IMR-90 (cell line): Measurements from ENCODE around the gene TRAF1. TPM values are rescaled to one million over a fixed set of nuclear protein-coding genes. Genes with fewer than 3 reads are reported as not detected.
A peak's percentile ranks its signal among the peaks of the same experiment; 100 is the strongest.

Experiments used
- ATAC-seq: fragments of 200-7000 bp; cut with Tn5 transposase; 2 replicates; pipeline ENCODE4 v1.9.1; 2020; ENCODE audit warnings: low read depth, mild to moderate bottlenecking, moderate library complexity
- BruUV-seq: library from RNA; stranded (reverse); fragments of 400-500 nt; replicated peaks from 2 replicates; lab custom pipeline; 2021; lab: Mats Ljungman, UMichigan
- CTCF ChIA-PET: fragments of 300-600 bp; formaldehyde crosslinking; extraction: SDS; loops from one replicate; lab custom pipeline; 2021; ENCODE audit warnings: antibody characterized with exemption; lab: Yijun Ruan, JAX
- POLR2A ChIA-PET: fragments of 300-600 bp; sonication (Branson Sonifier 250); formaldehyde crosslinking; loops from one replicate; lab custom pipeline; 2022; ENCODE audit warnings: antibody characterized with exemption; ENCODE audit not compliant: unreplicated experiment; lab: Charles Lee
- DNase-seq: peaks from one replicate; pipeline ENCODE4 v3.0.0; 2013
- H2AFZ ChIP-seq: replicated peaks from 2 replicates; pipeline ENCODE3; 2013; ENCODE audit warnings: low read length, mild to moderate bottlenecking; ENCODE audit not compliant: poor library complexity
- H2AK5ac ChIP-seq: 2 replicates; pipeline ENCODE4 v1.6.1; 2013; ENCODE audit warnings: low read depth, low read length, inconsistent platforms
- H2AK9ac ChIP-seq: replicated peaks from 2 replicates; pipeline ENCODE3; 2013; ENCODE audit warnings: mild to moderate bottlenecking, low read depth, low read length, moderate library complexity; ENCODE audit not compliant: poor library complexity
- H2BK120ac ChIP-seq: 2 replicates; pipeline ENCODE4 v1.6.1; 2013; ENCODE audit warnings: low read depth, low read length, inconsistent platforms
- H2BK15ac ChIP-seq: 3 replicates; pipeline ENCODE4 v1.6.1; 2013; ENCODE audit warnings: low read depth, low read length, inconsistent platforms
- H2BK20ac ChIP-seq: 2 replicates; pipeline ENCODE4 v1.6.1; 2013; ENCODE audit warnings: low read depth, mild to moderate bottlenecking, inconsistent platforms, low read length, moderate library complexity
- H2BK5ac ChIP-seq: 2 replicates; pipeline ENCODE4 v1.6.1; 2013; ENCODE audit warnings: mild to moderate bottlenecking, low read depth, low read length, inconsistent platforms; ENCODE audit not compliant: poor library complexity, severe bottlenecking
- H3K14ac ChIP-seq: replicated peaks from 2 replicates; pipeline ENCODE4 v1.6.1; 2013; ENCODE audit warnings: low read depth, low read length, inconsistent platforms
- H3K18ac ChIP-seq: 2 replicates; pipeline ENCODE4 v1.6.1; 2013; ENCODE audit warnings: low read depth, low read length, control low read depth
- H3K23ac ChIP-seq: 2 replicates; pipeline ENCODE4 v1.6.1; 2013; ENCODE audit warnings: low read depth, low read length, inconsistent platforms
- H3K27ac ChIP-seq: 2 replicates; pipeline ENCODE4 v1.5.1; 2013; ENCODE audit warnings: mild to moderate bottlenecking, control low read depth, low read length; ENCODE audit not compliant: insufficient read depth
- H3K27me3 ChIP-seq: 2 replicates; pipeline ENCODE4 v1.6.1; 2013; ENCODE audit warnings: low read length; ENCODE audit not compliant: control insufficient read depth, insufficient read depth
- H3K36me3 ChIP-seq: 2 replicates; pipeline ENCODE4 v1.6.1; 2013; ENCODE audit warnings: low read length, mixed read lengths; ENCODE audit not compliant: control insufficient read depth, insufficient read depth
- H3K4ac ChIP-seq: 2 replicates; pipeline ENCODE4 v1.6.1; 2013; ENCODE audit warnings: low read depth, low read length, inconsistent platforms
- H3K4me1 ChIP-seq: 2 replicates; pipeline ENCODE4 v1.6.1; 2013; ENCODE audit warnings: low read length, mixed read lengths; ENCODE audit not compliant: control insufficient read depth, insufficient read depth
- H3K4me2 ChIP-seq: 2 replicates; pipeline ENCODE4 v1.6.1; 2013; ENCODE audit warnings: low read depth, mild to moderate bottlenecking, control low read depth, low read length, moderate library complexity
- H3K4me3 ChIP-seq: 2 replicates; pipeline ENCODE4 v1.5.1; 2013; ENCODE audit warnings: low read depth, mild to moderate bottlenecking, control low read depth, low read length, moderate library complexity; ENCODE audit not compliant: insufficient read depth
- H3K56ac ChIP-seq: 2 replicates; pipeline ENCODE4 v1.6.1; 2013; ENCODE audit warnings: low read length, inconsistent platforms; ENCODE audit not compliant: insufficient read depth; ENCODE audit errors: extremely low read depth
- H3K79me1 ChIP-seq, 2 experiments: 2 replicates each; pipeline ENCODE4 v1.6.1; 2013; ENCODE audit warnings: low read length in 2 of 2, inconsistent platforms in 1 of 2, low read depth in 1 of 2
- H3K9ac ChIP-seq: 2 replicates; pipeline ENCODE4 v1.6.1; 2013; ENCODE audit warnings: low read depth, low read length, control low read depth
- H3K9me1 ChIP-seq: 2 replicates; pipeline ENCODE4 v1.6.1; 2013; ENCODE audit warnings: low read length, inconsistent platforms; ENCODE audit not compliant: insufficient read depth
- H3K9me3 ChIP-seq: 2 replicates; pipeline ENCODE4 v1.6.1; 2013; ENCODE audit warnings: low read length; ENCODE audit not compliant: control insufficient read depth, insufficient read depth
- H4K20me1 ChIP-seq: 2 replicates; pipeline ENCODE4 v1.6.1; 2013; ENCODE audit warnings: low read length, inconsistent platforms; ENCODE audit not compliant: insufficient read depth
- H4K5ac ChIP-seq: 2 replicates; pipeline ENCODE4 v1.6.1; 2013; ENCODE audit warnings: mild to moderate bottlenecking, low read depth, low read length, control low read depth
- H4K8ac ChIP-seq, 2 experiments: 2 replicates each; pipeline ENCODE4 v1.6.1; 2013; ENCODE audit warnings: low read depth in 2 of 2, low read length in 2 of 2, control low read depth in 1 of 2, inconsistent platforms in 1 of 2
- H4K91ac ChIP-seq: 2 replicates; pipeline ENCODE4 v1.6.1; 2013; ENCODE audit warnings: low read depth, low read length, inconsistent platforms; ENCODE audit not compliant: insufficient read depth
- BHLHE40 ChIP-seq: fragments of 150-350 bp; IDR thresholded peaks from 2 replicates; pipeline ENCODE4 v1.6.1; 2016; ENCODE audit warnings: mild to moderate bottlenecking, low read depth, low read length
- CTCF ChIP-seq: conservative IDR thresholded peaks from 2 replicates; pipeline ENCODE4 v1.5.1; 2012; ENCODE audit warnings: mild to moderate bottlenecking, low read depth, low read length, improper control_type of control experiment
- MAZ ChIP-seq: IDR thresholded peaks from 2 replicates; pipeline ENCODE4 v1.6.1; 2012; ENCODE audit warnings: low read depth, mild to moderate bottlenecking, low read length, improper control_type of control experiment, moderate library complexity, borderline replicate concordance
- POLR2A ChIP-seq: IDR thresholded peaks from 2 replicates; pipeline ENCODE4 v1.6.1; 2012; ENCODE audit warnings: mild to moderate bottlenecking, low read depth, low read length
- RCOR1 ChIP-seq: IDR thresholded peaks from 2 replicates; pipeline ENCODE4 v1.6.1; 2012; ENCODE audit warnings: mild to moderate bottlenecking, low read length, improper control_type of control experiment; ENCODE audit not compliant: insufficient replicate concordance
- RFX5 ChIP-seq: IDR thresholded peaks from 2 replicates; pipeline ENCODE4 v1.8.0; 2012; ENCODE audit warnings: low read depth, mild to moderate bottlenecking, low read length, moderate library complexity
- USF2 ChIP-seq: fragments of 150-350 bp; IDR thresholded peaks from 2 replicates; pipeline ENCODE4 v1.6.1; 2017; ENCODE audit warnings: mild to moderate bottlenecking, antibody characterized with exemption, low read length, low read depth
- WGBS, 2 experiments: methylation state at CpG; one replicate each; pipeline versions ENCODE4 v1.1.5 to v1.1.7; 2013; ENCODE audit warnings: missing lambda C conversion rate in 2 of 2; ENCODE audit not compliant: insufficient read length in 1 of 2; ENCODE audit errors: extremely low coverage in 2 of 2; 5-methylcytosine and 5-hydroxymethylcytosine counted together
- dilution Hi-C: fragments of 300-500 bp; cut with HindIII; formaldehyde crosslinking; loops from one replicate; pipeline ENCODE4 v1.14.3; 2018; ENCODE audit warnings: low sequenced_read_pairs; ENCODE audit not compliant: unreplicated experiment
- in situ Hi-C: fragments of 300-500 bp; cut with MboI; formaldehyde crosslinking; loops from 3 replicates; pipeline ENCODE4 v1.14.3; 2019; ENCODE audit warnings: low sequenced_read_pairs, inconsistent platforms, mixed read lengths
- intact Hi-C: fragments of 100-400 bp; cut with micrococcal nuclease; formaldehyde crosslinking; loops from 2 replicates; pipeline ENCODE4 v1.10.0; 2022
- polyA plus RNA-seq, 3 experiments: library from polyadenylated mRNA; depleted of rRNA; stranded (reverse); fragments of >200 nt; gene quantifications; 2 replicates each; pipeline ENCODE4 v1.2.3, GENCODE V29; 2012; ENCODE audit warnings: low replicate concordance in 1 of 3
- total RNA-seq: library from RNA; depleted of rRNA; stranded (reverse); fragments of >200 nt; gene quantifications from 2 replicates; pipeline ENCODE4 v1.2.3, GENCODE V29; 2012

TRAF1 gene
- total and polyA plus RNA-seq, 2 of the 4 experiments (the other 2 are of a cell fraction), result 3.9 to 4.1 TPM

- in situ Hi-C loops, result no loop called here
- H3K9me3 ChIP-seq, result no peaks in the 10 kb centered on the region
- DNase-seq, result peak; percentile 78
- 0% methylated on average over 2 of the region's 8 CpGs; no CpG with 5 or more reads in 1 of the 2 experiments for WGBS, 2 experiments
- intact Hi-C loops, result no loop called here
- no peak overlapping the region for H2BK20ac ChIP-seq
- H2AK9ac ChIP-seq, result peak overlapping the region; percentile 5
- no peak overlapping the region for H4K5ac ChIP-seq
- H3K79me1 ChIP-seq, result no peaks in the 10 kb centered on the region
- H3K27ac ChIP-seq, result no peak overlapping the region
- H3K4me2 ChIP-seq, result no peak overlapping the region
- peaks cover 3% of the 10 kb centered on the region; the same call in 1 of the 2 replicates for H3K9me1 ChIP-seq
- CTCF ChIA-PET, result interaction anchor here (1.4 kb wide), 1 partner anchor 30 kb away, joined by 5 read pairs; no protein-coding TSS in a partner anchor
- no peak overlapping the region for H4K91ac ChIP-seq
- no peak overlapping the region for H3K18ac ChIP-seq
- no peak overlapping the region for H3K4me3 ChIP-seq
- dilution Hi-C loops, result no loop called here
- H3K27me3 ChIP-seq, result peaks cover 2% of the 10 kb centered on the region
- no peak overlapping the region for H3K4ac ChIP-seq
- peak; percentile 90 for ATAC-seq
- H3K56ac ChIP-seq, result no peak overlapping the region
- H3K4me1 ChIP-seq, result peaks cover 4% of the 10 kb centered on the region; the same call in 1 of the 2 replicates
- H2BK5ac ChIP-seq, result no peak overlapping the region
- TF ChIP-seq CTCF (no peak), RFX5 (no peak), MAZ (no peak), USF2 (no peak), POLR2A (no peak), RCOR1 (peak; percentile 43), BHLHE40 (no peak)
- H3K14ac ChIP-seq, result no peak overlapping the region
- no peaks in the 10 kb centered on the region for H4K20me1 ChIP-seq
- no peak overlapping the region for H2AFZ ChIP-seq
- no peaks in the 10 kb centered on the region for H3K36me3 ChIP-seq
- H4K8ac ChIP-seq, result no peak overlapping the region
- POLR2A ChIA-PET, result no interaction called here
- no peak overlapping the region for H3K9ac ChIP-seq
- BruUV-seq, result no TSS peak
- H2BK15ac ChIP-seq, result no peak overlapping the region
- no peak overlapping the region for H2AK5ac ChIP-seq
- no peak overlapping the region for H3K23ac ChIP-seq
- no peak overlapping the region for H2BK120ac ChIP-seq
Measured at GRCh38 chr9:120886490-120886967, 40.1 kb downstream of the TRAF1 start.
